Keratinocyte (primary cell): Measurements from ENCODE around the gene SYNE4.

Experiments used
- EZH2 ChIP-seq: IDR thresholded peaks from one replicate; pipeline ENCODE4 v1.6.1; 2012; ENCODE audit warnings: inconsistent platforms, mild to moderate bottlenecking, low read length, moderate library complexity
- TF ChIP-seq, protein P1 (sequence below), 3 experiments: IDR thresholded peaks in 1 of 3; conservative IDR thresholded peaks in 1 of 3; optimal IDR thresholded peaks in 1 of 3; 2 replicates in 2 of 3; 3 replicates in 1 of 3; pipeline versions ENCODE3 to v1.5.1; 2011; ENCODE audit warnings: low read length in 3 of 3, mild to moderate bottlenecking in 3 of 3, moderate library complexity in 2 of 3, control low read depth in 1 of 3, inconsistent platforms in 1 of 3; ENCODE audit not compliant: insufficient read depth in 2 of 3; ENCODE audit errors: extremely low read depth in 1 of 3

DNA sequence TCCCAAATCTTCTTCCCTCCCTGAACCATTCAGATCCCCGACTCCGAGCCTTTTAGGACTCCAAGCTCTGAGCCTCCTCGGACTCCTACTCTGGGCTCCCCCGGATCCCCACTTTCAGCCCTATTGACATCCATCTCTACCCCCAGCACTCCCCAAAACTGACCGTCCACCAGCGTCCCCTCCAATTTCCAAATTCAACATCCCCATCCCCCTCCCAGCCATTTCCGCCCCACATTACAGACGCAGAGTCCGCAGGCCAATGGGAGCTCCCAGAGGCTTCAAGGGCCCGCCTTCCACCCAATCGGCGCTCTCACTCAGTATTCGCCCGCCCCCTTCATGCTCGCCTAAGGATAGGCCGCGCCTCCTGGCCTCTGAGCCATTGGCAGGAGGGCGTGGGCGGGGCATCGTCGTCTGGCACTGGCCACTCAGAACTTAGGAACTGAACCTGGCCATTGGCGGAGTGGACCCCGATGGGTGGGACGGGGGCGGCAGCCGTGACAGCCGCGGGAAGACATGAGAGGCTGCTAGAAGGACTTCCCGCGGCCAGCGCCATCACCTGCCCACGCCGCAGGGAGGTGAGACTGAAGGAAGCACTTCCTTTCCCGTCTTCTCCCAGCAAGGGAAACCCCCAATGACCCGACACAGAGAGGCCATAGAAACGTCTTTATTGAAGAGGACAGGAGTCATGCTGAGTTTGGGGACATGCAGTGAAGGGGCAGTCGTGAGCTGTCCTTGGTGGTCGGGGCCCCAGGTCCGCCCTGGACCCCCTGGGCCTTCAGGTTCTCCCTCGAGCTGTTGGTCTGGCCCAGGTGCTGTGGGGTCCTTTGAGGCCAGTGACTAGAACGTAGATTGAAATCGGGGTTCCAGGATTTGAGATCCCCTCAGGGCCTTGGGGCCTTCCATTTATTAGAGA is 5.7 kb upstream of the SYNE4 start, which contains the start of gene ALKBH6:
- TF ChIP-seq, protein P1, sequence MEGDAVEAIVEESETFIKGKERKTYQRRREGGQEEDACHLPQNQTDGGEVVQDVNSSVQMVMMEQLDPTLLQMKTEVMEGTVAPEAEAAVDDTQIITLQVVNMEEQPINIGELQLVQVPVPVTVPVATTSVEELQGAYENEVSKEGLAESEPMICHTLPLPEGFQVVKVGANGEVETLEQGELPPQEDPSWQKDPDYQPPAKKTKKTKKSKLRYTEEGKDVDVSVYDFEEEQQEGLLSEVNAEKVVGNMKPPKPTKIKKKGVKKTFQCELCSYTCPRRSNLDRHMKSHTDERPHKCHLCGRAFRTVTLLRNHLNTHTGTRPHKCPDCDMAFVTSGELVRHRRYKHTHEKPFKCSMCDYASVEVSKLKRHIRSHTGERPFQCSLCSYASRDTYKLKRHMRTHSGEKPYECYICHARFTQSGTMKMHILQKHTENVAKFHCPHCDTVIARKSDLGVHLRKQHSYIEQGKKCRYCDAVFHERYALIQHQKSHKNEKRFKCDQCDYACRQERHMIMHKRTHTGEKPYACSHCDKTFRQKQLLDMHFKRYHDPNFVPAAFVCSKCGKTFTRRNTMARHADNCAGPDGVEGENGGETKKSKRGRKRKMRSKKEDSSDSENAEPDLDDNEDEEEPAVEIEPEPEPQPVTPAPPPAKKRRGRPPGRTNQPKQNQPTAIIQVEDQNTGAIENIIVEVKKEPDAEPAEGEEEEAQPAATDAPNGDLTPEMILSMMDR (optimal IDR thresholded peaks at IDR 0.05 in 1 of 3, IDR thresholded peaks at IDR 0.05 in 1 of 3, conservative IDR thresholded peaks at IDR 0.05 in 1 of 3; ENCODE audit: extremely low read depth in 1 of 3, insufficient read depth in 2 of 3, low read length in 3 of 3): no peak
- TF ChIP-seq EZH2: no peak
